Measurements from ENCODE around the gene GOLGA8A.

GOLGA8A gene

GRCh38 chr15:34470892-34471291, 33.3 kb upstream of the GOLGA8A start:
- Histone ChIP-seq H3K36me3 (ENCODE audit: control insufficient read depth, insufficient read depth, low read length) (no peaks in the 10 kb centered on the region), H3K4me3 (replicated peaks; ENCODE audit: low read depth, low read length) (no peak overlapping the region), H3K27me3 (replicated peaks; ENCODE audit: control insufficient read depth, insufficient read depth, low read length) (no peaks in the 10 kb centered on the region)
- no peak for TF ChIP-seq CTCF (IDR thresholded peaks at IDR 0.05; ENCODE audit: insufficient read depth, low read length, poor library complexity, severe bottlenecking)
- no peak for DNase-seq (ENCODE audit: extremely low read depth, insufficient read length)

DNA sequence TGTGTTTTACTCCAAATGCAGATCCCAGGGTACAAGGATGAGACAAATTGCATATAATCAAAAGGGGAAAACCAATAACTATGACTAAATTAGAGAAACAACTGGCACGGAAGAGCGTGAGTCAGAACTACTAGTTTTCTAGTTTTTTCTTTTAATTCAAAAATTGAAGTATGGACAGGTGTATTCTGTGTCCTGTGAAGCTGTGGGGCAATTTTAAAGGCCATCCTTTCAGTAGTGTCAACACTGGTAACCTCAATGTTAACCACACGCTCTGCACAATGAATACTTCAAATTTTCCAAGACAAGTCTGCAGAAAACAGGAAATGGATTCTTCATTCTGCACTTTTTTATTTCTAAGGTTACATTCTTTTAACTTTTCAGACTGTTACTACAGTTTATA, 32.5 kb upstream of the GOLGA8A start:
- no peak overlapping the region for H3K4me3 ChIP-seq (replicated peaks; ENCODE audit: low read depth, low read length)
- no peak for TF ChIP-seq CTCF (IDR thresholded peaks at IDR 0.05; ENCODE audit: insufficient read depth, low read length, poor library complexity, severe bottlenecking)
- H3K27me3 ChIP-seq (replicated peaks; ENCODE audit: control insufficient read depth, insufficient read depth, low read length), result no peaks in the 10 kb centered on the region
- no peaks in the 10 kb centered on the region for H3K36me3 ChIP-seq (ENCODE audit: control insufficient read depth, insufficient read depth, low read length)
- no peak for DNase-seq (ENCODE audit: extremely low read depth, insufficient read length)

DNA sequence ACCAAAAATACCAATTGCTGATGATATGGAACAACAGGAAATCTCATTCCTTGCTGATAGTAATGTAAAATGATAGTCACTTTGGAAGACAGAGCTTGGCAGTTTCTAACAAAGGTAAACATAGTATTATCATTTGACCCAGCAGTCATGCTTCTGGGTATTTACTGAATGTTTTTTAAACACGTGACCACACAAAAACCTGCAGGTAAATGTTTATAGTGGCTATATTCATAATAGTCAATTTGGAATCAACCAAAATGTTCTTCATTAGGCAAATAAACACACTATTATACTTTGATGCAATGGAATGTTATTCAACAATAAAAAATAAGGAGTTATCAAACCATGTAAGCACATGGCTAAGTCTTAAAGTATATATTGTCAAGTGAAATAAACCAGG, 24.1 kb upstream of the GOLGA8A start:
- Histone ChIP-seq H3K36me3 (ENCODE audit: control insufficient read depth, insufficient read depth, low read length) (no peaks in the 10 kb centered on the region), H3K4me3 (replicated peaks; ENCODE audit: low read depth, low read length) (no peak overlapping the region), H3K27me3 (replicated peaks; ENCODE audit: control insufficient read depth, insufficient read depth, low read length) (no peaks in the 10 kb centered on the region)
- TF ChIP-seq CTCF (IDR thresholded peaks at IDR 0.05; ENCODE audit: insufficient read depth, low read length, poor library complexity, severe bottlenecking), result no peak
- DNase-seq (ENCODE audit: extremely low read depth, insufficient read length), result no peak

- no peak overlapping the region for H3K4me3 ChIP-seq (replicated peaks; ENCODE audit: low read depth, low read length)
- DNase-seq (ENCODE audit: extremely low read depth, insufficient read length), result no peak
- H3K36me3 ChIP-seq (ENCODE audit: control insufficient read depth, insufficient read depth, low read length), result no peaks in the 10 kb centered on the region
- TF ChIP-seq CTCF (IDR thresholded peaks at IDR 0.05; ENCODE audit: insufficient read depth, low read length, poor library complexity, severe bottlenecking), result no peak
- H3K27me3 ChIP-seq (replicated peaks; ENCODE audit: control insufficient read depth, insufficient read depth, low read length), result no peaks in the 10 kb centered on the region
Measured at GRCh38 chr15:34460451-34460850, 22.8 kb upstream of the GOLGA8A start.

- no peak for TF ChIP-seq CTCF (IDR thresholded peaks at IDR 0.05; ENCODE audit: insufficient read depth, low read length, poor library complexity, severe bottlenecking)
- H3K4me3 ChIP-seq (replicated peaks; ENCODE audit: low read depth, low read length), result no peak overlapping the region
- H3K27me3 ChIP-seq (replicated peaks; ENCODE audit: control insufficient read depth, insufficient read depth, low read length), result no peaks in the 10 kb centered on the region
- no peak for DNase-seq (ENCODE audit: extremely low read depth, insufficient read length)
- H3K36me3 ChIP-seq (ENCODE audit: control insufficient read depth, insufficient read depth, low read length), result no peaks in the 10 kb centered on the region
Measured at GRCh38 chr15:34456658-34457057, 19.1 kb upstream of the GOLGA8A start.

DNA sequence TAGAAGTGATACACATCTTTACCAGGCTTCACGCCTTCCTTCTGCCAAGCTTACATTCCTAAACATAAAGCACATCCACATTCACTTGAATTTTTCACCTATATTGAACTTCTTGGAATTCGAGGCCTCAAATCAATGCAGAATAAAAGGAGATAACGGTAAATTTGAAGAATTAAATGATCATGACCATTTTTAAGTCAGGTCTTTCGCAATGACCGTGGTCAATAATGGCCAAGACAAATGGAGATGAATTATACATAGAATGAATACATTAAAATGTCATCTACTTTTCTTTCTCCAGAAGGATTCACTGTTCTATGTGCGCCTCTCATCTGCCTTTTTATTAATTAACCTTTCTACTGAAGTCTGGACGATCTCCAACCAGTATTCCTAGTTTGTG, 5.3 kb upstream of the GOLGA8A start:
- H3K27me3 ChIP-seq (replicated peaks; ENCODE audit: control insufficient read depth, insufficient read depth, low read length), result no peaks in the 10 kb centered on the region; the same call in 1 of the 2 replicates
- no peak for TF ChIP-seq CTCF (IDR thresholded peaks at IDR 0.05; ENCODE audit: insufficient read depth, low read length, poor library complexity, severe bottlenecking)
- no peak overlapping the region for H3K4me3 ChIP-seq (replicated peaks; ENCODE audit: low read depth, low read length)
- H3K36me3 ChIP-seq (ENCODE audit: control insufficient read depth, insufficient read depth, low read length), result no peaks in the 10 kb centered on the region
- no peak for DNase-seq (ENCODE audit: extremely low read depth, insufficient read length)
